HepG2 (cell line): ENCODE measurements around the gene CDK5R1. TPM values are rescaled to one million over a fixed set of nuclear protein-coding genes. Genes with fewer than 3 reads are reported as not detected.

Experiments
- ATAC-seq: fragments of 200-7000 bp; cut with Tn5 transposase; 3 replicates; pipeline ENCODE4 v1.9.1; 2020; ENCODE audit warnings: mild to moderate bottlenecking, moderate library complexity
- BruUV-seq: library from RNA; stranded (reverse); fragments of 400-500 nt; replicated peaks from 2 replicates; lab custom pipeline; 2021; lab: Mats Ljungman, UMichigan
- CTCF ChIA-PET: fragments of 300-600 bp; formaldehyde crosslinking; extraction: SDS; loops from one replicate; lab custom pipeline; 2021; ENCODE audit warnings: low total read pairs, inconsistent platforms, low intra/inter-chr PET ratio; lab: Yijun Ruan, JAX
- POLR2A ChIA-PET: fragments of 350-600 bp; sonication (Branson Sonifier 250); formaldehyde crosslinking; loops from one replicate; lab custom pipeline; 2020; ENCODE audit warnings: antibody characterized with exemption, inconsistent platforms; lab: Yijun Ruan, JAX
- DNase-seq: peaks from one replicate; pipeline ENCODE4 v3.0.0-alpha.2; 2015; ENCODE audit warnings: low spot score
- FAIRE-seq: peaks from 3 replicates; lab custom pipeline; 2011; peaks lifted over from hg19 to GRCh38; lab: Jason Lieb, UNC
- H2AFZ ChIP-seq: one replicate; pipeline ENCODE4 v1.6.1; 2011; ENCODE audit warnings: low read length, inconsistent platforms
- H3K27ac ChIP-seq: fragments of 300-600 bp; 3 replicates; pipeline ENCODE4 v1.8.0; 2011; ENCODE audit warnings: mixed run types, mild to moderate bottlenecking, mixed read lengths, low read length, inconsistent platforms; ENCODE audit not compliant: insufficient read depth; ENCODE audit errors: extremely low read length
- H3K27me3 ChIP-seq, 2 experiments: fragments of 200-600 bp in 1 of 2; 2 replicates in 1 of 2; 3 replicates in 1 of 2; pipeline versions ENCODE4 v1.6.0 to v1.8.0; 2011; ENCODE audit warnings: low read length in 2 of 2, mild to moderate bottlenecking in 2 of 2, moderate library complexity in 2 of 2, inconsistent platforms in 1 of 2; ENCODE audit not compliant: insufficient read depth in 2 of 2, control insufficient read depth in 1 of 2
- H3K36me3 ChIP-seq, 2 experiments: fragments of 200-600 bp in 1 of 2; replicated peaks in 1 of 2; 2 replicates in 1 of 2; 3 replicates in 1 of 2; pipeline versions ENCODE4 v1.5.1 to v1.8.0; 2011; ENCODE audit warnings: low read length in 2 of 2, inconsistent platforms in 1 of 2; ENCODE audit not compliant: insufficient read depth in 2 of 2, control insufficient read depth in 1 of 2
- H3K4me1 ChIP-seq: 2 replicates; pipeline ENCODE4 v1.5.1; 2012; ENCODE audit warnings: low read length, inconsistent platforms; ENCODE audit not compliant: insufficient read depth
- H3K4me2 ChIP-seq: 2 replicates; pipeline ENCODE4 v1.6.0; 2011; ENCODE audit warnings: low read depth, low read length, inconsistent platforms
- H3K4me3 ChIP-seq, 3 experiments: fragments of 200-600 bp in 1 of 3; sonication (generic), shearing (Covaris generic) in 1 of 3; replicated peaks in 1 of 3; 2 replicates each; pipeline ENCODE4 v1.5.1; 2011 to 2016; ENCODE audit warnings: low read length in 3 of 3, inconsistent platforms in 2 of 3, low read depth in 2 of 3, mild to moderate bottlenecking in 2 of 3, control low read depth in 1 of 3, mixed read lengths in 1 of 3; ENCODE audit not compliant: insufficient read depth in 1 of 3
- H3K79me2 ChIP-seq: one replicate; pipeline ENCODE4 v1.6.1; 2011; ENCODE audit warnings: low read length, inconsistent platforms; ENCODE audit not compliant: insufficient read depth
- H3K9ac ChIP-seq: 2 replicates; pipeline ENCODE4 v1.6.0; 2011; ENCODE audit warnings: mild to moderate bottlenecking, low read depth, low read length, inconsistent platforms; ENCODE audit not compliant: insufficient read depth
- H3K9me3 ChIP-seq: 2 replicates; pipeline ENCODE4 v1.5.1; 2012; ENCODE audit warnings: mild to moderate bottlenecking, low read length
- H4K20me1 ChIP-seq: 2 replicates; pipeline ENCODE4 v1.6.0; 2011; ENCODE audit warnings: inconsistent platforms, mild to moderate bottlenecking, low read length, moderate library complexity; ENCODE audit not compliant: insufficient read depth
- CSRNP1 ChIP-seq: sonication (generic); formaldehyde crosslinking; IDR thresholded peaks from 2 replicates; pipeline ENCODE4 v1.8.1; 2023; ENCODE audit warnings: mild to moderate bottlenecking, missing genetic modification reagents
- GTF2F1 ChIP-seq: fragments of 150-350 bp; IDR thresholded peaks from 2 replicates; pipeline ENCODE4 v1.6.1; 2014; ENCODE audit warnings: low read length
- NCOR1 ChIP-seq: fragments of 200-600 bp; sonication (generic); IDR thresholded peaks from 2 replicates; pipeline ENCODE4 v1.7.0; 2017; ENCODE audit warnings: antibody characterized with exemption, low read length, borderline replicate concordance
- NFE2 ChIP-seq: sonication (generic); formaldehyde crosslinking; IDR thresholded peaks from 2 replicates; pipeline ENCODE4 v1.4.0; 2020; ENCODE audit warnings: missing genetic modification reagents
- PATZ1 ChIP-seq: sonication (generic); formaldehyde crosslinking; IDR thresholded peaks from 2 replicates; pipeline ENCODE4 v1.4.0; 2020; ENCODE audit warnings: missing genetic modification reagents
- PHF8 ChIP-seq: sonication (generic); formaldehyde crosslinking; IDR thresholded peaks from 2 replicates; pipeline ENCODE4 v1.5.0; 2020; ENCODE audit warnings: missing genetic modification reagents
- POLR2G ChIP-seq: fragments of 200-400 bp; formaldehyde crosslinking; IDR thresholded peaks from 2 replicates; pipeline ENCODE4 v1.6.1; 2018; ENCODE audit warnings: mild to moderate bottlenecking, low read depth, low read length, moderate library complexity
- SKI ChIP-seq: fragments of 450-650 bp; IDR thresholded peaks from one replicate; pipeline ENCODE4 v1.6.1; 2018; ENCODE audit warnings: mild to moderate bottlenecking; ENCODE audit not compliant: partially characterized antibody
- ZNF12 ChIP-seq: sonication (generic); formaldehyde crosslinking; IDR thresholded peaks from 2 replicates; pipeline ENCODE4 v1.5.0; 2020; ENCODE audit warnings: missing genetic modification reagents
- ZNF280D ChIP-seq: sonication (generic); formaldehyde crosslinking; IDR thresholded peaks from 2 replicates; pipeline ENCODE4 v1.5.1; 2020; ENCODE audit warnings: mild to moderate bottlenecking, missing genetic modification reagents
- ZNF331 ChIP-seq: sonication (generic); formaldehyde crosslinking; IDR thresholded peaks from 2 replicates; pipeline ENCODE4 v1.4.0; 2020; ENCODE audit warnings: missing genetic modification reagents
- ZSCAN9 ChIP-seq: IDR thresholded peaks from 2 replicates; pipeline ENCODE4 v1.6.1; 2016; ENCODE audit warnings: borderline replicate concordance
- WGBS: methylation state at CpG from one replicate; pipeline ENCODE4 v1.1.6; 2017; ENCODE audit warnings: low lambda C conversion rate; 5-methylcytosine and 5-hydroxymethylcytosine counted together
- in situ Hi-C: cut with HindIII; loops from 2 replicates; pipeline ENCODE4 v1.10.0; 2017; ENCODE audit warnings: low pct_unique_long_range_greater_than_20kb; ENCODE audit not compliant: extremely low pct_ligation_motif_present
- intact Hi-C: fragments of 100-400 bp; cut with micrococcal nuclease; formaldehyde crosslinking; loops from one replicate; pipeline ENCODE4 v1.10.0; 2022; ENCODE audit not compliant: unreplicated experiment
- polyA plus RNA-seq, 8 experiments: library from polyadenylated mRNA; depleted of rRNA in 3 of 8; stranded (reverse) in 7 of 8; unstranded in 1 of 8; fragments of >200 nt; fragmentation: Illumina TruSeq in 4 of 8; extraction: Trizol in 4 of 8; gene quantifications; 2 replicates each; pipeline versions ENCODE4 v1.2.1 to v1.2.3, GENCODE V29; 2011 to 2016; ENCODE audit warnings: low read depth in 4 of 8, missing spikeins in 1 of 8, mixed read lengths in 1 of 8; ENCODE audit not compliant: insufficient read depth in 1 of 8
- total RNA-seq, 5 experiments: library from RNA; depleted of rRNA; stranded (reverse); fragments of >200 nt; fragmentation: Illumina TruSeq; extraction: Trizol; gene quantifications; 2 replicates each; pipeline ENCODE4 v1.2.3, GENCODE V29; 2016; ENCODE audit warnings: low read depth in 1 of 5
- TF ChIP-seq, protein P1 (sequence below): sonication (generic); formaldehyde crosslinking; IDR thresholded peaks from 2 replicates; pipeline ENCODE4 v1.8.0; 2022; ENCODE audit warnings: missing genetic modification reagents, mild to moderate bottlenecking, borderline replicate concordance
- TF ChIP-seq, protein P2 (sequence below): sonication (generic); formaldehyde crosslinking; conservative IDR thresholded peaks from 2 replicates; pipeline ENCODE4 v1.8.0; 2022; ENCODE audit warnings: missing genetic modification reagents

CDK5R1 gene
- total and polyA plus RNA-seq, 2 of the 13 experiments (the other 11 are each of a cell fraction or from before 2014, with no cell fraction given): 1.1 to 3.9 TPM

DNA sequence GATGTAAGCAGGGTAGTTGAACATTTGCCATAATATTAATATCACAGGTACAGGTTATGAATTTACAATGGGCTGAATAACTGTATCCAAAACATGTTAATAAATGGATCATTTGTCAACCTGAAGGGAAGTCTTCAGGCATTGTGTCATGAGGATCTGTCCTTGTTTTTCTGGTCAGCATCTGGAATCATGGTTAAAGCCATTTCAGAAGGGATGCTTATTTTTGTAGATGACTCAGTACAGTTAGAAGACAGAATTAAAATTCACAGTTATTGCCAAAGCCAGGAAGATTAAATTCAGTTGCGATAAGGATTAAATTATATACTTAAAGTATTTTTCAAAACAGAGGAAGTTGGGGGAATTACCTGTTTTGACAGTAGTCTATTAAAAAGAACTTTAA lies 34.5 kb upstream of the CDK5R1 start:
- BruUV-seq: no TSS peak
- Histone ChIP-seq H3K9ac (no peak overlapping the region), H3K4me3 (no peak overlapping the region), H3K4me2 (no peak overlapping the region), H2AFZ (no peak overlapping the region), H3K27me3 (no peaks in the 10 kb centered on the region), H3K4me1 (peaks cover 4% of the 10 kb centered on the region), H4K20me1 (no peaks in the 10 kb centered on the region), H3K9me3 (no peaks in the 10 kb centered on the region), H3K36me3 (peaks cover 11 to 79% of the 10 kb centered on the region in 2 experiments), H3K79me2 (peaks cover 43% of the 10 kb centered on the region), H3K27ac (no peak overlapping the region)
- intact Hi-C loops: no loop called here
- ChIA-PET POLR2A (no interaction called here), CTCF (no interaction called here)
- in situ Hi-C loops: no loop called here
- no peak for ATAC-seq
- 97% methylated on average over 1 of the region's 1 CpG for WGBS
- FAIRE-seq: no peak
- no peak for DNase-seq
- TF ChIP-seq POLR2G: no peak
- no peak for TF ChIP-seq PHF8 (CRISPR knock-in tag)
- TF ChIP-seq GTF2F1: no peak
- TF ChIP-seq ZNF12: no peak
- TF ChIP-seq SKI: no peak
- TF ChIP-seq, protein P1, sequence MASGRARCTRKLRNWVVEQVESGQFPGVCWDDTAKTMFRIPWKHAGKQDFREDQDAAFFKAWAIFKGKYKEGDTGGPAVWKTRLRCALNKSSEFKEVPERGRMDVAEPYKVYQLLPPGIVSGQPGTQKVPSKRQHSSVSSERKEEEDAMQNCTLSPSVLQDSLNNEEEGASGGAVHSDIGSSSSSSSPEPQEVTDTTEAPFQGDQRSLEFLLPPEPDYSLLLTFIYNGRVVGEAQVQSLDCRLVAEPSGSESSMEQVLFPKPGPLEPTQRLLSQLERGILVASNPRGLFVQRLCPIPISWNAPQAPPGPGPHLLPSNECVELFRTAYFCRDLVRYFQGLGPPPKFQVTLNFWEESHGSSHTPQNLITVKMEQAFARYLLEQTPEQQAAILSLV: no peak
- TF ChIP-seq CSRNP1 (CRISPR knock-in tag): no peak
- no peak for TF ChIP-seq ZNF331 (CRISPR knock-in tag)
- no peak for TF ChIP-seq PATZ1 (CRISPR knock-in tag)
- TF ChIP-seq NCOR1: no peak
- TF ChIP-seq ZSCAN9: no peak
- no peak for TF ChIP-seq ZNF280D (CRISPR knock-in tag)
- TF ChIP-seq NFE2: no peak
- TF ChIP-seq, protein P2, sequence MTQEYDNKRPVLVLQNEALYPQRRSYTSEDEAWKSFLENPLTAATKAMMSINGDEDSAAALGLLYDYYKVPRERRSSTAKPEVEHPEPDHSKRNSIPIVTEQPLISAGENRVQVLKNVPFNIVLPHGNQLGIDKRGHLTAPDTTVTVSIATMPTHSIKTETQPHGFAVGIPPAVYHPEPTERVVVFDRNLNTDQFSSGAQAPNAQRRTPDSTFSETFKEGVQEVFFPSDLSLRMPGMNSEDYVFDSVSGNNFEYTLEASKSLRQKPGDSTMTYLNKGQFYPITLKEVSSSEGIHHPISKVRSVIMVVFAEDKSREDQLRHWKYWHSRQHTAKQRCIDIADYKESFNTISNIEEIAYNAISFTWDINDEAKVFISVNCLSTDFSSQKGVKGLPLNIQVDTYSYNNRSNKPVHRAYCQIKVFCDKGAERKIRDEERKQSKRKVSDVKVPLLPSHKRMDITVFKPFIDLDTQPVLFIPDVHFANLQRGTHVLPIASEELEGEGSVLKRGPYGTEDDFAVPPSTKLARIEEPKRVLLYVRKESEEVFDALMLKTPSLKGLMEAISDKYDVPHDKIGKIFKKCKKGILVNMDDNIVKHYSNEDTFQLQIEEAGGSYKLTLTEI (CRISPR knock-in tag): no peak
